Activated CD8-positive, alpha-beta T cell treated with anti-CD3 and anti-CD28 coated beads for 36 hours (primary cell): ENCODE measurements around the gene STRIP1. TPM values are rescaled to one million over a fixed set of nuclear protein-coding genes. Genes with fewer than 3 reads are reported as not detected.

Experiments
- ATAC-seq: fragments of 200-7000 bp; cut with Tn5 transposase; one replicate; pipeline ENCODE4 v1.10.0; 2021; ENCODE audit warnings: mild to moderate bottlenecking, moderate library complexity
- CTCF ChIA-PET: fragments of 350-600 bp; sonication (Branson Sonifier 250); formaldehyde crosslinking; loops from one replicate; lab custom pipeline; 2021; ENCODE audit warnings: antibody characterized with exemption; lab: Charles Lee
- POLR2A ChIA-PET: fragments of 350-600 bp; sonication (Branson Sonifier 250); formaldehyde crosslinking; loops from one replicate; lab custom pipeline; 2021; ENCODE audit warnings: antibody characterized with exemption; lab: Charles Lee
- DNase-seq: peaks from one replicate; pipeline ENCODE4 v3.0.0-alpha.2; 2020
- H3K27ac Mint-ChIP-seq: one replicate; pipeline ENCODE4 v1.8.0; 2021; ENCODE audit warnings: mild to moderate bottlenecking, mixed read lengths
- H3K27me3 Mint-ChIP-seq: one replicate; pipeline ENCODE4 v1.8.0; 2021; ENCODE audit warnings: mixed read lengths
- H3K36me3 Mint-ChIP-seq: one replicate; pipeline ENCODE4 v1.8.0; 2021; ENCODE audit warnings: low read depth, mixed read lengths
- H3K4me1 Mint-ChIP-seq: one replicate; pipeline ENCODE4 v1.8.0; 2021; ENCODE audit warnings: low read depth, mixed read lengths
- H3K4me3 Mint-ChIP-seq: one replicate; pipeline ENCODE4 v1.8.0; 2021; ENCODE audit warnings: mild to moderate bottlenecking, moderate library complexity, mixed read lengths
- H3K9me3 Mint-ChIP-seq: one replicate; pipeline ENCODE4 v1.8.0; 2021; ENCODE audit warnings: mixed read lengths
- CTCF ChIP-seq: fragments of 200-600 bp; IDR thresholded peaks from one replicate; pipeline ENCODE4 v1.8.0; 2022; ENCODE audit warnings: antibody characterized with exemption, mild to moderate bottlenecking
- intact Hi-C: fragments of 100-400 bp; cut with micrococcal nuclease; formaldehyde crosslinking; loops from one replicate; pipeline ENCODE4 v1.10.0; 2022
- total RNA-seq, 2 experiments: library from RNA; stranded (reverse); gene quantifications; one replicate each; pipeline ENCODE4 v1.2.3, GENCODE V29; 2021

Gene STRIP1
- total RNA-seq, 2 experiments from 2014 or later: 24.6 to 24.8 TPM

- POLR2A ChIA-PET: interaction anchor here (1.2 to 1.6 kb wide), 2 partner anchors 13 to 26 kb away, joined by 3 to 4 read pairs; no protein-coding TSS in a partner anchor
- no peak for TF ChIP-seq CTCF
- CTCF ChIA-PET: interaction anchor here (0.7 to 11.0 kb wide), 5 partner anchors 8 to 32 kb away, joined by 3 to 163 read pairs (median 6); no protein-coding TSS in a partner anchor
- Mint-ChIP-seq H3K36me3 (no peaks in the 10 kb centered on the region), H3K4me1 (peaks cover 12% of the 10 kb centered on the region), H3K9me3 (no peaks in the 10 kb centered on the region), H3K27me3 (peaks cover 54% of the 10 kb centered on the region), H3K4me3 (no peak overlapping the region), H3K27ac (no peak overlapping the region)
- intact Hi-C loops: no loop called here
- DNase-seq (peak; percentile 21), ATAC-seq (peak; percentile 22)
Measured at GRCh38 chr1:110067893-110068645, 33.6 kb downstream of the STRIP1 start.

- peaks cover 57% of the 10 kb centered on the region for H3K27me3 Mint-ChIP-seq
Measured at GRCh38 chr1:110068646-110069403, 34.4 kb downstream of the STRIP1 start.

GRCh38 chr1:110069404-110070281, 35.2 kb downstream of the STRIP1 start:
- POLR2A ChIA-PET: interaction anchor here (0.8 to 1.6 kb wide), 3 partner anchors 11 to 41 kb away, joined by 3 read pairs; no protein-coding TSS in a partner anchor

More at GRCh38 chr1:110068646-110069403, 34.4 kb downstream of the STRIP1 start:
- H3K9me3 Mint-ChIP-seq: no peaks in the 10 kb centered on the region
- H3K27ac Mint-ChIP-seq: no peak overlapping the region
- POLR2A ChIA-PET: interaction anchor here (0.8 to 1.6 kb wide), 3 partner anchors 12 to 40 kb away, joined by 3 read pairs; no protein-coding TSS in a partner anchor
- peaks cover 12% of the 10 kb centered on the region for H3K4me1 Mint-ChIP-seq
- DNase-seq: peak; percentile 34
- CTCF ChIA-PET: interaction anchor here (0.7 to 11.0 kb wide), 6 partner anchors 9 to 37 kb away, joined by 3 to 163 read pairs (median 4); no protein-coding TSS in a partner anchor
- H3K36me3 Mint-ChIP-seq: no peaks in the 10 kb centered on the region
- no peak for TF ChIP-seq CTCF
- peak; percentile 57 for ATAC-seq
- no peak overlapping the region for H3K4me3 Mint-ChIP-seq
- intact Hi-C loops: no loop called here

GRCh38 chr1:110070282-110070669, 35.9 kb downstream of the STRIP1 start:
- Mint-ChIP-seq H3K4me3 (no peak overlapping the region), H3K27ac (no peak overlapping the region), H3K27me3 (peaks cover 57% of the 10 kb centered on the region), H3K4me1 (peaks cover 12% of the 10 kb centered on the region), H3K36me3 (no peaks in the 10 kb centered on the region), H3K9me3 (no peaks in the 10 kb centered on the region)
- intact Hi-C loops: no loop called here
- ChIA-PET POLR2A (interaction anchor here (1.4 kb wide), 1 partner anchor 34 kb away, joined by 3 read pairs; no protein-coding TSS in a partner anchor), CTCF (interaction anchor here (1.4 to 4.1 kb wide), 3 partner anchors 10 to 18 kb away, joined by 6 to 22 read pairs (median 20); no protein-coding TSS in a partner anchor)
- DNase-seq (no peak), ATAC-seq (no peak)
- TF ChIP-seq CTCF: no peak

More at GRCh38 chr1:110069404-110070281, 35.2 kb downstream of the STRIP1 start:
- CTCF ChIA-PET: interaction anchor here (1.0 to 11.0 kb wide), 4 partner anchors 10 to 36 kb away, joined by 3 to 163 read pairs (median 6); no protein-coding TSS in a partner anchor
- H3K9me3 Mint-ChIP-seq: no peaks in the 10 kb centered on the region
- TF ChIP-seq CTCF: no peak
- H3K4me1 Mint-ChIP-seq: peaks cover 12% of the 10 kb centered on the region
- intact Hi-C loops: no loop called here
- H3K36me3 Mint-ChIP-seq: no peaks in the 10 kb centered on the region
- DNase-seq: peak; percentile 13
- H3K4me3 Mint-ChIP-seq: no peak overlapping the region
- H3K27me3 Mint-ChIP-seq: peaks cover 57% of the 10 kb centered on the region
- ATAC-seq: peak; percentile 40
- no peak overlapping the region for H3K27ac Mint-ChIP-seq
